GM12874 (cell line): ENCODE results near the gene SNUPN.

Experiments
- TF ChIP-seq, protein P1 (sequence below): IDR thresholded peaks from 2 replicates; pipeline ENCODE4 v1.5.1; 2011; ENCODE audit warnings: low read depth, mild to moderate bottlenecking, control low read depth, low read length, moderate library complexity; ENCODE audit not compliant: insufficient read depth

SNUPN gene

DNA sequence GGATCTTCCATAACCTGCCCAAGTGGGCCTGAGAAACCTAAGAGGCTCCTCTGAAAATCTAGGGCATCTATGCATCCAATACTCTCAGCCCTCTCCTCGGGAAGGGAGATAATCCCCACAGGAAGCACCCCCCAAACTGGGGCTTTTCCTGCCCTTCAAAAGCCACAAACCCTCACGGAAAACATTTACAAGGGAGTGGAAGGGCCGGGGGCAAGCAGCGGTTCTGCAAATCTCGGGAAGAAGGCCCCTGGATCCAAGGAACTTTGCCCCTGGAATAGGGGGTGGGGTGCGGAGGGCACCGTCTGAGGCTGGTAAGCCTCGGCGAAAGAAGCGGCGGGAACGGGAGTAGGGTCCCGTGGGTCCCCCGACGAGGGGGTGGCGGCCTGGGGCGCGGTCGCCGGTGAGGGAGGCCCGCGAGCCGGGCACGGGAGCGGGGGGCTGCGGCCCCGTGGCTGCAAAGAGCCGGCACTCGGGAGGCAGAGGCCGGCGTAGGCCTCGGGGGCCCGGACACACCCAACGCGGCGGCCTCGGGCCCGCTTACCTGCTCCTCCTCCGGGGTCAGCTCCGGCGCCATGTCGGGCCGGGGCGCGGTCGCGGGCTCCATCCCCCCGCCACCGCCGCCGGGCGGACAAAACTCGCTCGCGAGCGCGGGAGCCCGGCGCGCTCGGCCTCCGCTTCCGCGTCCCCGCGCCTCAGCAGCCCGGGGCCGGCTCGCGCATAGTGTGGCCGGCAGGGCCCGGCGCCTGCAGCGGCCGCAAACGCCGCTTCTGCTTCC, 47.2 kb downstream of the SNUPN start:
- TF ChIP-seq, protein P1, sequence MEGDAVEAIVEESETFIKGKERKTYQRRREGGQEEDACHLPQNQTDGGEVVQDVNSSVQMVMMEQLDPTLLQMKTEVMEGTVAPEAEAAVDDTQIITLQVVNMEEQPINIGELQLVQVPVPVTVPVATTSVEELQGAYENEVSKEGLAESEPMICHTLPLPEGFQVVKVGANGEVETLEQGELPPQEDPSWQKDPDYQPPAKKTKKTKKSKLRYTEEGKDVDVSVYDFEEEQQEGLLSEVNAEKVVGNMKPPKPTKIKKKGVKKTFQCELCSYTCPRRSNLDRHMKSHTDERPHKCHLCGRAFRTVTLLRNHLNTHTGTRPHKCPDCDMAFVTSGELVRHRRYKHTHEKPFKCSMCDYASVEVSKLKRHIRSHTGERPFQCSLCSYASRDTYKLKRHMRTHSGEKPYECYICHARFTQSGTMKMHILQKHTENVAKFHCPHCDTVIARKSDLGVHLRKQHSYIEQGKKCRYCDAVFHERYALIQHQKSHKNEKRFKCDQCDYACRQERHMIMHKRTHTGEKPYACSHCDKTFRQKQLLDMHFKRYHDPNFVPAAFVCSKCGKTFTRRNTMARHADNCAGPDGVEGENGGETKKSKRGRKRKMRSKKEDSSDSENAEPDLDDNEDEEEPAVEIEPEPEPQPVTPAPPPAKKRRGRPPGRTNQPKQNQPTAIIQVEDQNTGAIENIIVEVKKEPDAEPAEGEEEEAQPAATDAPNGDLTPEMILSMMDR, result no peak

- TF ChIP-seq, protein P1, result no peak
Observed at GRCh38 chr15:75577401-75578172, 47.9 kb downstream of the SNUPN start.

- TF ChIP-seq, protein P1, result no peak
Observed at GRCh38 chr15:75573648-75574384, 51.7 kb downstream of the SNUPN start.

GRCh38 chr15:75570126-75570845, 55.2 kb downstream of the SNUPN start:
- TF ChIP-seq, protein P1, result no peak

- TF ChIP-seq, protein P1, result no peak
Observed at GRCh38 chr15:75565062-75565970, 60.2 kb downstream of the SNUPN start.

DNA sequence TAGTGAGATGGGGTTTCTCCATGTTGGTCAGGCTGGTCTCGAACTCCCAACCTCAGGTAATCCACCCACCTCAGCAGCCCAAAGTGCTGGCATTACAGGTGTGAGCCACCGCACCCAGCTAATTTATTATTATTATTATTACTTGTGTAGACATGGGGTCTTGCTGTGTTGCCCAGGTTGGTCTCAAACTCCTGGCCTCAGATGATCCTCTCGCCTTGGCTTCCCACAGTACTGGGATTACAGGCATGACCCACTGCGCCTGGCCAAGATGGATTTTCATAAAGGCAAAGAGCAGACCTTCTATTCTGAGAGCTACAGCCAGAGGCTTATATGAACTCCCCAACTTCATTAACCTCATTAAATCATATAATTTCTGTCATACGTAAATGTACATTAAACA, 63.6 kb downstream of the SNUPN start:
- TF ChIP-seq, protein P1, result no peak
